Smooth muscle cell (in vitro differentiated cells): Measurements from ENCODE around the gene PI4K2A. TPM values are rescaled to one million over a fixed set of nuclear protein-coding genes. Genes with fewer than 3 reads are reported as not detected.
A peak's percentile ranks its signal among the peaks of the same experiment; 100 is the strongest.
"Not testable (repeated sequence)": the region's sequence is repeated elsewhere in the genome, so short reads cannot be mapped to it uniquely, and the experiment has no call there.

Experiments used
- DNase-seq: peaks from one replicate; lab custom pipeline; 2025; ENCODE audit not compliant: unreplicated experiment; lab: John Stamatoyannopoulos, UW
- H2AFZ ChIP-seq: fragments of 200-600 bp; sonication (generic); 2 replicates; pipeline ENCODE4 v1.6.0; 2016; ENCODE audit warnings: antibody characterized with exemption, low read depth, mild to moderate bottlenecking
- H3F3A ChIP-seq: fragments of 200-600 bp; sonication (generic); 2 replicates; pipeline ENCODE4 v1.6.0; 2017; ENCODE audit warnings: antibody characterized with exemption, low read depth
- H3K27ac ChIP-seq: fragments of 200-600 bp; sonication (generic); 2 replicates; pipeline ENCODE4 v1.5.1; 2016; ENCODE audit warnings: low read depth, mild to moderate bottlenecking
- H3K27me3 ChIP-seq: fragments of 200-600 bp; sonication (generic); 2 replicates; pipeline ENCODE4 v1.6.1; 2016; ENCODE audit warnings: low read depth, mild to moderate bottlenecking
- H3K36me3 ChIP-seq: fragments of 200-600 bp; sonication (generic); 2 replicates; pipeline ENCODE4 v1.5.1; 2016; ENCODE audit warnings: low read depth
- H3K4me1 ChIP-seq: fragments of 200-600 bp; sonication (generic); 2 replicates; pipeline ENCODE4 v1.5.1; 2016; ENCODE audit warnings: low read depth
- H3K4me2 ChIP-seq: fragments of 200-600 bp; sonication (generic); 2 replicates; pipeline ENCODE4 v1.6.0; 2016; ENCODE audit warnings: mild to moderate bottlenecking
- H3K4me3 ChIP-seq: fragments of 200-600 bp; sonication (generic); 2 replicates; pipeline ENCODE4 v1.5.1; 2016; ENCODE audit warnings: mild to moderate bottlenecking
- H3K79me2 ChIP-seq: fragments of 200-600 bp; sonication (generic); 2 replicates; pipeline ENCODE4 v1.6.0; 2016; ENCODE audit warnings: low read depth, mild to moderate bottlenecking
- H3K9ac ChIP-seq: fragments of 200-600 bp; sonication (generic); 2 replicates; pipeline ENCODE4 v1.6.0; 2016; ENCODE audit warnings: low read depth
- H3K9me3 ChIP-seq: fragments of 200-600 bp; sonication (generic); replicated peaks from 2 replicates; pipeline ENCODE4 v1.5.1; 2016; ENCODE audit warnings: low read depth
- H4K20me1 ChIP-seq: fragments of 200-600 bp; sonication (generic); 2 replicates; pipeline ENCODE4 v1.6.0; 2016; ENCODE audit warnings: low read depth
- WGBS: methylation state at CpG from one replicate; pipeline ENCODE4 v1.1.7; 2016; ENCODE audit warnings: low lambda C conversion rate; 5-methylcytosine and 5-hydroxymethylcytosine counted together
- polyA plus RNA-seq: library from polyadenylated mRNA; unstranded; fragments of >200 nt; fragmentation: Nextera tagmentation; extraction: Ambion mirVana; gene quantifications from 2 replicates; pipeline ENCODE4 v1.2.1, GENCODE V29; 2016
- total RNA-seq: library from RNA; depleted of rRNA; stranded (reverse); fragments of >200 nt; gene quantifications from 2 replicates; pipeline ENCODE4 v1.2.3, GENCODE V29; 2014
- TF ChIP-seq, protein P1 (sequence below): fragments of 200-600 bp; sonication (generic); IDR thresholded peaks from 2 replicates; pipeline ENCODE4 v1.5.1; 2017; ENCODE audit warnings: borderline replicate concordance, mild to moderate bottlenecking, antibody characterized with exemption; ENCODE audit not compliant: insufficient read depth, poor library complexity, severe bottlenecking

PI4K2A gene
- total and polyA plus RNA-seq, 2 experiments from 2014 or later, result 20.8 to 21.0 TPM

DNA sequence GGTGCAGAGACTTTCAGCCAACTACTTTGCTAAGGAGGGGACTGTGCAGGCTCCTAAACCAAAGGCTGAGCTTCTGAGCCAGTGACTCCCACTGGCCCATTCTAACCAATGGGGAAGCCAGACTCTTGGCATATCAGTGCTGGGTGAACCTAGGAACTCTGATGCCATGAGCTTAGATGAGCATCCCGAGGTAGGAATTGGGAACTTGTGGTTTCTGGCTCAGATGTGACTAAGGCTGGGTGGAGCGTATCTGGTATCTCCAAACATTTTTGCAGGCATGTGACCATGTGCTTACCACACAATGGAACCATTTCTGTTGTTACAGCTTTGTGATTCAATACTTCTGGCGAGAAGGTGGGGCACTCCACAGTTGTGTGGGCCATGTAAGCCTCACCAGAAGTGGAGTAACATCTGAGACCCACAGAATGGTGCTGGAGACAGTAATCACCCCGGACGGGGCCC is 49.1 kb downstream of the PI4K2A start:
- H3K27me3 ChIP-seq, result no peaks in the 10 kb centered on the region
- 66% methylated on average over 5 of the region's 5 CpGs for WGBS
- peak overlapping the region; percentile 28 for H3K9ac ChIP-seq
- TF ChIP-seq, protein P1, sequence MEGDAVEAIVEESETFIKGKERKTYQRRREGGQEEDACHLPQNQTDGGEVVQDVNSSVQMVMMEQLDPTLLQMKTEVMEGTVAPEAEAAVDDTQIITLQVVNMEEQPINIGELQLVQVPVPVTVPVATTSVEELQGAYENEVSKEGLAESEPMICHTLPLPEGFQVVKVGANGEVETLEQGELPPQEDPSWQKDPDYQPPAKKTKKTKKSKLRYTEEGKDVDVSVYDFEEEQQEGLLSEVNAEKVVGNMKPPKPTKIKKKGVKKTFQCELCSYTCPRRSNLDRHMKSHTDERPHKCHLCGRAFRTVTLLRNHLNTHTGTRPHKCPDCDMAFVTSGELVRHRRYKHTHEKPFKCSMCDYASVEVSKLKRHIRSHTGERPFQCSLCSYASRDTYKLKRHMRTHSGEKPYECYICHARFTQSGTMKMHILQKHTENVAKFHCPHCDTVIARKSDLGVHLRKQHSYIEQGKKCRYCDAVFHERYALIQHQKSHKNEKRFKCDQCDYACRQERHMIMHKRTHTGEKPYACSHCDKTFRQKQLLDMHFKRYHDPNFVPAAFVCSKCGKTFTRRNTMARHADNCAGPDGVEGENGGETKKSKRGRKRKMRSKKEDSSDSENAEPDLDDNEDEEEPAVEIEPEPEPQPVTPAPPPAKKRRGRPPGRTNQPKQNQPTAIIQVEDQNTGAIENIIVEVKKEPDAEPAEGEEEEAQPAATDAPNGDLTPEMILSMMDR, result no peak
- H3K36me3 ChIP-seq, result no peaks in the 10 kb centered on the region
- DNase-seq, result no peak
- H3K27ac ChIP-seq, result peak overlapping the region; percentile 87
- peaks cover 15% of the 10 kb centered on the region for H3F3A ChIP-seq
- H3K4me3 ChIP-seq, result no peak overlapping the region
- H2AFZ ChIP-seq, result no peak overlapping the region
- peaks cover 17% of the 10 kb centered on the region for H3K4me1 ChIP-seq
- peaks cover 13% of the 10 kb centered on the region for H4K20me1 ChIP-seq
- no peaks in the 10 kb centered on the region for H3K9me3 ChIP-seq
- peak overlapping the region; percentile 14 for H3K4me2 ChIP-seq
- peaks cover 8% of the 10 kb centered on the region for H3K79me2 ChIP-seq

DNA sequence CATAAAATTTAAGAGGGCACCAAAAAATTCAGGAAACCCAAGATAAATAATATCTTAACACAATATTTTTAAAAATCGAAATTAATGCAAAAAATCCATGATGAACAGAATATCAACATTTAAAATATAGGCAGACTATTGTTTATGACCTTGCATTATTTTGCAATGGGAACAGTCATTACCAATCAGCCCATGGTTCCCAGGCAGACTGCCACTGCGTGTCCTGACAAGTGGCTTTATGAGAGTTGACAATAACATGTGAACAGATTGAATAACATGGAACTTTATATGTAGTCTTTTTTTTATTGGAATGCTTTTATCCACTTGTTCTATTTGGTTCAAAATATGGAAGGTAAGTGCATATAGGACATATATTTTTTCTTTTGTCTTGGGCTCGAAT is 49.7 kb downstream of the PI4K2A start:
- Histone ChIP-seq H2AFZ (no peak overlapping the region), H3K4me2 (peak overlapping the region; percentile 14), H3K27ac (peak overlapping the region; percentile 87), H3K4me1 (peaks cover 14% of the 10 kb centered on the region), H3K4me3 (no peak overlapping the region), H3K36me3 (no peaks in the 10 kb centered on the region), H3K79me2 (peaks cover 8% of the 10 kb centered on the region), H3K9me3 (no peaks in the 10 kb centered on the region), H3K27me3 (no peaks in the 10 kb centered on the region), H3K9ac (peak overlapping the region; percentile 28), H4K20me1 (peaks cover 8% of the 10 kb centered on the region), H3F3A (peaks cover 10% of the 10 kb centered on the region)
- no peak for DNase-seq
- 86% methylated on average over 3 of the region's 3 CpGs for whole genome bisulfite sequencing
- TF ChIP-seq, protein P1, result no peak

DNA sequence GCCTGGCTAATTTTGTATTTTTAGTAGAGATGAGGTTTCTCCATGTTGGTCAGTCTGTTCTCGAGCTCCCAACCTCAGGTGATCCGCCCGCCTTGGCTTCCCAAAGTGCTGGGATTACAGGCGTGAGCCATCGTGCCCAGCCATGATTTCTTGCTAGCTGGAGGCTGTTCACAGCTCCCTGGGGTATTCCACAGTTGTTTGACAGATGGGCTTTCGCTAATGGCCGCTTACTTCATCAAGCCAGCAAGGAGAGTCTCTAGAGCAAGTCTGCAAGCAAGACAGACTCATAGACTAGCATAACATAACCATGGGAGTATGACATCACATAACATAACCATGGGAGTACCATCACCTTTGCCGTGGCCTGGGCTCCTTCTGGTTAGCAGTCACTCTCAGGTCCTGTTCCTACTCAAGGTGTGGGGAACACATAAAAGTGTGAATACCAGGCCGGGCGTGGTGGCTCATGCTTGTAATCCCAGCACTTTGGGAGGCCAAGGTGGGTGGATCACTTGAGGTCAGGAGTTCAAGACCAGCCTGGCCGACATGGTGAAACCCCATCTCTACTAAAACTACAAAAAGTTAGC is 57.7 kb downstream of the PI4K2A start:
- WGBS, result 93% methylated on average over 11 of the region's 11 CpGs
- not testable (repeated sequence) for H3K9me3 ChIP-seq, H3K27ac ChIP-seq, H4K20me1 ChIP-seq, H3K4me3 ChIP-seq, H3K27me3 ChIP-seq, H3K9ac ChIP-seq, DNase-seq, H3F3A ChIP-seq, H3K36me3 ChIP-seq, H3K79me2 ChIP-seq, H2AFZ ChIP-seq, H3K4me2 ChIP-seq, H3K4me1 ChIP-seq

DNA sequence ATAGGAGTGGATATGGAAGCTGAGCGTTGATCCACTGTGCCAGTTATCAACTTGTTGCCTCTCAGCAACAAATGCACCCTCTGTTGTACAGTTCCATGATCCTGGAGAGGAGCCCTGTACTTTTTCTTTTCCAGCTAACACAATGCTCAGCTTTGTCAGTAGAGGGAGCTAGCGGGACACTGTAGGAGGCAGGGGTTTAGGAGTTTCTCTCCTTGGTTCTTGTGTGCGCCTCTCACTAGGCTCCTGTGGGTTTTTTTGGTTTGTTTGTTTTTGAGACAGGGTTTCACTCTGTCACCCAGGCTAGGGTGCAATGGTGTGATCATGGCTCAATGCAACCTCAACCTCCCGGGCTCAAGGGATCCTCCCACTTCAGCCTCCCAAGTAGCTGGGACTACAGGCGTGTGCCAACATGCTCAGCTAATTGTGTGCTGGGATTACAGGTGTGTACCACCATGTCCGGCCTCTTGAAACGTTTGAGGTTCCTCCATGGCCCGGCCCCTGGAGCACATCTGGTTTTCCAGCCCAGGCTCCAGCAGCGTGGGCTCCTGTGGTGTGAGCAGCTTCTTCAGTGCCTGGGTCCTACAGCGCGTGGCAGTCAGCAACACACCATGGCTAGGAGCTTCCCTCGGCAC is 61.1 kb downstream of the PI4K2A start:
- H3K9me3 ChIP-seq, result no peaks in the 10 kb centered on the region
- H3K4me3 ChIP-seq, result no peak overlapping the region
- H3K36me3 ChIP-seq, result no peaks in the 10 kb centered on the region
- no peaks in the 10 kb centered on the region for H3K4me1 ChIP-seq
- H3K9ac ChIP-seq, result no peak overlapping the region
- H3F3A ChIP-seq, result no peaks in the 10 kb centered on the region
- H4K20me1 ChIP-seq, result no peaks in the 10 kb centered on the region
- no peak for DNase-seq
- no peaks in the 10 kb centered on the region for H3K79me2 ChIP-seq
- 52% methylated on average over 12 of the region's 12 CpGs for WGBS
- H3K27ac ChIP-seq, result no peak overlapping the region
- TF ChIP-seq, protein P1, result peak; percentile 84
- H2AFZ ChIP-seq, result no peak overlapping the region
- H3K4me2 ChIP-seq, result no peak overlapping the region
- no peaks in the 10 kb centered on the region for H3K27me3 ChIP-seq
